ENCODE results near the gene BLOC1S1. TPM values are rescaled to one million over a fixed set of nuclear protein-coding genes. Genes with fewer than 3 reads are reported as not detected.

BLOC1S1 gene
- total and polyA plus RNA-seq, 7 donors = 127 to 260 (median 185) TPM

DNA sequence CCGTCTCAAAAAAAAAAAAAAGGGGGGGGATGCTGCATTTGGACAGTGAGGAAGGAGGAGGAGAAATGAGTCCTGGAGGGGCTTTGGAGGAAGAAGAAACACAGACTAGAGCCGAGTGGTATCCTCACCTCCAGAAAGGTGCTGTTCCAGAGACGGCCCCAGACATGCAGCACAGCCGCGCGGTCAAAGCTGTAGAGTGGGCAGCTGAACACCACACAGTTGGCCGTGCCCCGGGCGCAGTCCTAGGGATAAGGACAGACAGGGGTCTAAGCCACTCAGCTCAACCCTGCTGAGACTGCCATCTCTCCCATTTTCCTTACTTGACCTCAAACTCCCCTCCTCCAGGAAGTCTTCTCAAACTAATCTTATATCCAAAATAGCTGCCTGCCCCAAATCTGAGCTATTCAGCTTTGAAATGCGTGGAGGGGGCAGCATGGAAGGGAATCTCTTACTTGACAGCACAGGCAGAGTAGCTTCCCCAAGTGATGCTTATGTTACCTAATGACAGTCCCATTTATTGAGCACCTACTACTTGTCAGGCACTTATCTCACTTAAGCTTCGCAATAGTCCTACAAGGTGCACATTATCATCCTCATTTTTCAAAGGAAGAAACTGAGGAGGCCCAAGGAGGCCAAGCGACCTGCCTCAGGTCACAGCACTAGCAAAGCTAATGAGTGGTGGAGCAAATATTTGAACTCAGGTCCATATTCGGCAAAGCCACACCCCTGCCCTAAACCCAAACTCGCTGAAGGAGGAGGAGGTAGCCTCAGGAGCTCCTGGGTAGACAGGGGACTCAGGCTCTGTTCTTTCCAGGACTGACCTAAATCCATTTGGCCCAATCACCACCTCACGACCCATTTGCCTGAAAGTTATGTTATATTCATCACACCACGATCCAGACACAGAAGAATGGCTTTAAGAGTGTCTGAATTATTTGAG is 26.9 kb upstream of the BLOC1S1 start:
- Histone ChIP-seq H3K36me3 (ENCODE audit: insufficient read depth in 1 of 2, low read depth in 1 of 2) (peaks cover 0 to 86% of the 10 kb centered on the region in 2 donors), H3K9me3 (no peaks in the 10 kb centered on the region), H3K27ac (no peak overlapping the region), H3K27me3 (ENCODE audit: insufficient read depth in 3 of 3, low read length in 2 of 3) (no peaks in the 10 kb centered on the region), H3K4me3 (no peak overlapping the region), H3K4me1 (no peaks in the 10 kb centered on the region)
- WGBS, 3 donors = 89 to 91% (median 90%) methylated on average over 16 of the region's 16 CpGs
- intact Hi-C loops (cut with DNase I) = no loop called here
- DNase-seq (no peak), ATAC-seq (no peak)
- TF ChIP-seq, protein P1, sequence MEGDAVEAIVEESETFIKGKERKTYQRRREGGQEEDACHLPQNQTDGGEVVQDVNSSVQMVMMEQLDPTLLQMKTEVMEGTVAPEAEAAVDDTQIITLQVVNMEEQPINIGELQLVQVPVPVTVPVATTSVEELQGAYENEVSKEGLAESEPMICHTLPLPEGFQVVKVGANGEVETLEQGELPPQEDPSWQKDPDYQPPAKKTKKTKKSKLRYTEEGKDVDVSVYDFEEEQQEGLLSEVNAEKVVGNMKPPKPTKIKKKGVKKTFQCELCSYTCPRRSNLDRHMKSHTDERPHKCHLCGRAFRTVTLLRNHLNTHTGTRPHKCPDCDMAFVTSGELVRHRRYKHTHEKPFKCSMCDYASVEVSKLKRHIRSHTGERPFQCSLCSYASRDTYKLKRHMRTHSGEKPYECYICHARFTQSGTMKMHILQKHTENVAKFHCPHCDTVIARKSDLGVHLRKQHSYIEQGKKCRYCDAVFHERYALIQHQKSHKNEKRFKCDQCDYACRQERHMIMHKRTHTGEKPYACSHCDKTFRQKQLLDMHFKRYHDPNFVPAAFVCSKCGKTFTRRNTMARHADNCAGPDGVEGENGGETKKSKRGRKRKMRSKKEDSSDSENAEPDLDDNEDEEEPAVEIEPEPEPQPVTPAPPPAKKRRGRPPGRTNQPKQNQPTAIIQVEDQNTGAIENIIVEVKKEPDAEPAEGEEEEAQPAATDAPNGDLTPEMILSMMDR (IDR thresholded peaks at IDR 0.05) = no peak

DNA sequence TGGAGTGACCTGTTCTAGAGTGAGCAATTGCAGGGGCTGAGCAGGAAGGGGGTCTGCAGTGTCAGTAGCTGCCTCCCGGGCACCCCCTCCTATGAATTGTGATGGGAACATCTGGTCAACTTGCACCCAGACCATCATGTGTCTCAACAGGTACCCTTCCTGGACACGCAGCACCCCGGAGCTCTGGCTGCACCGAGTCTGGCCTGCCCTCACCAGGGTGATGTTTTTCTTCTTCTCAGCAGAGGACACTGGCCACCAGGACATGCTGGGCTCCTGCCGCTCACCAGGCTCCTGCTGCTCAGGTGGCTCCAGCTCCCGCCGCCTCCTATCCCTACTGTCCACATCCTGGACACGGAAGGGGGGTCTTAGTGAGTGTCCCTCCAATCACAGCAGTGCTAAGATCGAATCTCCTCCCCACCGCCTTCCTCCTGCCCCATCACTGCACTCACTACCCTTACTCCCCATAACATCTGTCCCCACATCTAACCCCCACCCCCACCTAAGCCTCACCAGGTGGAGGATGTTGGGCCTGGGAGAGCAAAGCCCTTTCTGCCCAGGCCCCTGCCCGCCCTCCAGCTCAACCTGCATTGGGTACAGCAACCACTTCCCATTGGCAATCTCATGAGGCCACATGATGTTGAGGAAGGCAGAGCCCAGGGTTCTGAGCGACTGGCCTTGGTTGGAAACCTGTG is 23.1 kb upstream of the BLOC1S1 start:
- no peaks in the 10 kb centered on the region for H3K27me3 ChIP-seq (ENCODE audit: insufficient read depth in 3 of 3, low read length in 2 of 3)
- peaks cover 0 to 89% of the 10 kb centered on the region in 2 donors for H3K36me3 ChIP-seq (ENCODE audit: insufficient read depth in 1 of 2, low read depth in 1 of 2)
- H3K4me1 ChIP-seq = no peaks in the 10 kb centered on the region
- H3K4me3 ChIP-seq = no peak overlapping the region
- TF ChIP-seq, protein P1 (IDR thresholded peaks at IDR 0.05) = no peak
- peak in 2 of 4 donors; percentile 2 to 26 for ATAC-seq
- H3K9me3 ChIP-seq = no peaks in the 10 kb centered on the region
- DNase-seq = no peak
- no peak overlapping the region for H3K27ac ChIP-seq
- intact Hi-C loops (cut with DNase I) = no loop called here
- 93 to 96% (median 93%) methylated on average over 12 of the region's 12 CpGs for WGBS, 3 donors

DNA sequence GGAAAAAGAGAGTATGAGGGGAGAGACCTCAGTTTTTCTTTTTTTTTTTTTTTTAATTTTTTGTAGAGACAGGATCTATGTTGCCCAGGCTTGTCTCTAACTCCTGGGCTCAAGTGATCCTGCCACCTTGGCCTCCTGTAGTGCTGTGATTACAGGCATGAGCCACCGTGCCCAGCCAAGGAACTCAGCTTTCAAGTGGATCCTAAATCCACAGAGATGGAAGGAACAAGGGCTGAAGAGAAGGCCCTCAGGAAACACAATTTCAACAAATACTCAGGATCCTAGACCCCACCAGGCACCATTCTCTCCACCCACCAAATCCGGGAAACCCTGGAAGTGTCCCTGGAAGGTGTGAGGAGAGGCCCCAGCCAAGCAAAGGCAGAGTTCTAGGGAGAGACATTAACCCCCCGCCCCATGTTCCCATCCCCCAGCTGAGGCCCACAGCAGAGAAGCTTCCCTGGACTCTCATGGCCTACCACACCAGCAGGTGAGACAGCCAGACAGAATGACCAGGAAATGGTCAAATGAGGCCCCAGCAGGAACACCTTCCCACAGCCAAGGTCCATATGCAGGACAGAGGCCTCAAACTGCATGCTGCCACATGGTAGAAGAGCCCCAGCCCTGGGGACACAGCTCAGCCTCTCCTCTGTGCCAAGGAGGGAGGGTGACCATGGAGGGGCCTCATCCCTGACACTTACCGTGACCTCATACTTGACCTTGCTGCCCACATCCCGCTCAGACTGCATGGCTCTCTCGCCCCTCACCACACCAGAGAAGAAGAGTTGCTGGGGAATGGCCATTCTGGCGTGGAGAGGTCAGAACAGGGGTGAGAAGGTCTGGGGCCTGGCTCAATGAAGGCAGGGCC is 22.3 kb upstream of the BLOC1S1 start:
- 89 to 93% (median 92%) methylated on average over 7 of the region's 7 CpGs for whole genome bisulfite sequencing, 3 donors
- Histone ChIP-seq H3K4me1 (no peaks in the 10 kb centered on the region), H3K27me3 (ENCODE audit: insufficient read depth in 3 of 3, low read length in 2 of 3) (no peaks in the 10 kb centered on the region), H3K36me3 (ENCODE audit: insufficient read depth in 1 of 2, low read depth in 1 of 2) (peaks cover 0 to 89% of the 10 kb centered on the region in 2 donors), H3K4me3 (no peak overlapping the region), H3K9me3 (no peaks in the 10 kb centered on the region), H3K27ac (no peak overlapping the region)
- intact Hi-C loops (cut with DNase I) = no loop called here
- TF ChIP-seq, protein P1 (IDR thresholded peaks at IDR 0.05) = no peak
- DNase-seq (no peak), ATAC-seq (peak in 1 of 4 donors; percentile 8)

DNA sequence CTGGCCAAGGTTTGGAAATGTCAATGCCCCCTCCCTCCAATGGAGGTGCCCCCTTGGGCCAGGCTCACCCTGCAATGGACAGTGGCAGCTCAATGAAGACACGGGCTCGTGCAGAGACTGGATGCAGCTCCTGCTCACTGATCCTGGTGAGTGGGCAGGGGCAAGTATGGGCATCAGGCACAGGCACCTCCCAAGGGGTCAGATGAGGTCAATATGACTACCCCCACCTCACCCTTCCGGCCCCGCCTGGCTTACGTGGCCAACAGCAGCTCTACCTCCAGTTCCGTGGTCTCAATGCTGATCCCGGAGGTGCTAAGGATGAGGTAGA is 21.7 kb upstream of the BLOC1S1 start:
- Histone ChIP-seq H3K27me3 (ENCODE audit: insufficient read depth in 3 of 3, low read length in 2 of 3) (no peaks in the 10 kb centered on the region), H3K9me3 (no peaks in the 10 kb centered on the region), H3K4me3 (no peak overlapping the region), H3K4me1 (no peaks in the 10 kb centered on the region), H3K36me3 (ENCODE audit: insufficient read depth in 1 of 2, low read depth in 1 of 2) (peaks cover 0 to 89% of the 10 kb centered on the region in 2 donors), H3K27ac (no peak overlapping the region)
- 86 to 92% (median 91%) methylated on average over 7 of the region's 7 CpGs for WGBS, 3 donors
- TF ChIP-seq, protein P1 (IDR thresholded peaks at IDR 0.05) = no peak
- no peak for DNase-seq
- intact Hi-C loops (cut with DNase I) = no loop called here
- no peak for ATAC-seq

All from psoas muscle (tissue), 8 donors.